ENCODE results near the gene AKAP12. TPM values are rescaled to one million over a fixed set of nuclear protein-coding genes. Genes with fewer than 3 reads are reported as not detected.
A peak's percentile ranks its signal among the peaks of the same experiment; 100 is the strongest.

Gene AKAP12
- total RNA-seq, 1 donor from 2014 or later, result 88.1 TPM

- no peak for DNase-seq (ENCODE audit: extremely low spot score in 2 of 2)
- no peak overlapping the region for H3K4me3 ChIP-seq
- H3K27ac ChIP-seq, result no peak overlapping the region
- no peaks in the 10 kb centered on the region for H3K36me3 ChIP-seq
- intact Hi-C loops (cut with DNase I), result no loop called here
- TF ChIP-seq CTCF (IDR thresholded peaks at IDR 0.05), result no peak
- TF ChIP-seq POLR2A (IDR thresholded peaks at IDR 0.05), result no peak
- TF ChIP-seq POLR2AphosphoS5 (IDR thresholded peaks at IDR 0.05; ENCODE audit: insufficient read depth in 1 of 2, low read depth in 1 of 2), result no peak
- no peaks in the 10 kb centered on the region for H3K4me1 ChIP-seq
- H3K9me3 ChIP-seq, result no peaks in the 10 kb centered on the region
- no peaks in the 10 kb centered on the region for H3K27me3 ChIP-seq
Measured at GRCh38 chr6:151236668-151237401, 2.9 kb upstream of the AKAP12 start.

- no peak for DNase-seq (ENCODE audit: extremely low spot score in 2 of 2)
- H3K27me3 ChIP-seq, result no peaks in the 10 kb centered on the region
- intact Hi-C loops (cut with DNase I), result loop anchor here (5.0 kb wide), 2 partner anchors 87 to 173 kb away; no protein-coding TSS in a partner anchor
Measured at GRCh38 chr6:151240036-151240685, 394 bp downstream of the AKAP12 start.

GRCh38 chr6:151240791-151241642 is 1.2 kb downstream of the AKAP12 start:
- DNase-seq (ENCODE audit: extremely low spot score in 2 of 2), result no peak
- H3K4me1 ChIP-seq, result peaks cover 4% of the 10 kb centered on the region

More at GRCh38 chr6:151240036-151240685, 394 bp downstream of the AKAP12 start:
- Histone ChIP-seq H3K9me3 (no peaks in the 10 kb centered on the region), H3K4me1 (peaks cover 4% of the 10 kb centered on the region), H3K36me3 (no peaks in the 10 kb centered on the region), H3K4me3 (peak overlapping the region; percentile 77 to 90), H3K27ac (peak overlapping the region; percentile 93)
- TF ChIP-seq CTCF (IDR thresholded peaks at IDR 0.05) (no peak), POLR2A (IDR thresholded peaks at IDR 0.05) (peak in 1 of 2 donors; percentile 61), POLR2AphosphoS5 (IDR thresholded peaks at IDR 0.05; ENCODE audit: insufficient read depth in 1 of 2, low read depth in 1 of 2) (peak in 1 of 2 donors; percentile 78)

GRCh38 chr6:151241853-151242252 is 2.1 kb downstream of the AKAP12 start:
- Histone ChIP-seq H3K4me3 (peak overlapping the region; percentile 77 to 90), H3K27me3 (no peaks in the 10 kb centered on the region), H3K27ac (no peak overlapping the region), H3K4me1 (peaks cover 4% of the 10 kb centered on the region), H3K36me3 (no peaks in the 10 kb centered on the region), H3K9me3 (no peaks in the 10 kb centered on the region)
- no peak for DNase-seq (ENCODE audit: extremely low spot score in 2 of 2)
- TF ChIP-seq CTCF (IDR thresholded peaks at IDR 0.05) (no peak), POLR2AphosphoS5 (IDR thresholded peaks at IDR 0.05; ENCODE audit: insufficient read depth in 1 of 2, low read depth in 1 of 2) (no peak), POLR2A (IDR thresholded peaks at IDR 0.05) (no peak)
- intact Hi-C loops (cut with DNase I), result loop anchor here (5.0 kb wide), 2 partner anchors 85 to 175 kb away; no protein-coding TSS in a partner anchor

More at GRCh38 chr6:151240791-151241642, 1.2 kb downstream of the AKAP12 start:
- intact Hi-C loops (cut with DNase I), result loop anchor here (5.0 kb wide), 2 partner anchors 86 to 174 kb away; no protein-coding TSS in a partner anchor
- no peak for TF ChIP-seq CTCF (IDR thresholded peaks at IDR 0.05)
- TF ChIP-seq POLR2AphosphoS5 (IDR thresholded peaks at IDR 0.05; ENCODE audit: insufficient read depth in 1 of 2, low read depth in 1 of 2), result peak in 1 of 2 donors; percentile 79
- TF ChIP-seq POLR2A (IDR thresholded peaks at IDR 0.05), result no peak
- Histone ChIP-seq H3K4me3 (peak overlapping the region; percentile 77 to 90), H3K27ac (peak overlapping the region; percentile 93), H3K36me3 (no peaks in the 10 kb centered on the region), H3K9me3 (no peaks in the 10 kb centered on the region), H3K27me3 (no peaks in the 10 kb centered on the region)

Measured in vagina (tissue), 2 donors.